Mammary epithelial cell (primary cell): ENCODE results near the gene NTM.

Source experiments
- EZH2 ChIP-seq: IDR thresholded peaks from 2 replicates; pipeline ENCODE4 v1.6.1; 2012; ENCODE audit warnings: low read length, inconsistent platforms, borderline replicate concordance
- TF ChIP-seq, protein P1 (sequence below), 2 donors: IDR thresholded peaks in 1 of 2; conservative IDR thresholded peaks in 1 of 2; 2 replicates each; pipeline ENCODE4 v1.5.1; 2011 to 2012; ENCODE audit warnings: inconsistent platforms in 2 of 2, low read length in 2 of 2, mild to moderate bottlenecking in 2 of 2, control low read depth in 1 of 2, low read depth in 1 of 2; ENCODE audit not compliant: insufficient read depth in 1 of 2; ENCODE audit errors: extremely low read depth in 1 of 2

DNA sequence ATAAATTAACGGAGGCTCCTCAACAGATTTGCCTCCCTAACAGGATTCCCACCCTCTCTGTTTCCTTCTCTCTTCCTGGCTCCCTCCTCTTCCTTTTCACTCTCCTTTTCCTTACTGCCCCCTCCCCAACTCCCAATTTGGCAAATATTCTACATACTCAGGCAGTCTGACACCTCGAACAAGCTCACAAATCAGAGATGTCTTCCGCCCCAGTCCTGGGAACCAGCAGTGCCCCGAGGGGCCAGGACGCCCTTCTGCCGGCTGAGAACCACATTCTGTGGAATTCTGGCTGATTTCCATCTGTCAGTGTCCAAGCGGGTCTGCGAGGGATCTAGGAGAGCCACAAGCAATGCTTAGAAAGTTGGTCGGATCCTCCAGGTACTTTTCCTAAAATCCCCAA, 94.0 kb downstream of the NTM start:
- TF ChIP-seq, protein P1, sequence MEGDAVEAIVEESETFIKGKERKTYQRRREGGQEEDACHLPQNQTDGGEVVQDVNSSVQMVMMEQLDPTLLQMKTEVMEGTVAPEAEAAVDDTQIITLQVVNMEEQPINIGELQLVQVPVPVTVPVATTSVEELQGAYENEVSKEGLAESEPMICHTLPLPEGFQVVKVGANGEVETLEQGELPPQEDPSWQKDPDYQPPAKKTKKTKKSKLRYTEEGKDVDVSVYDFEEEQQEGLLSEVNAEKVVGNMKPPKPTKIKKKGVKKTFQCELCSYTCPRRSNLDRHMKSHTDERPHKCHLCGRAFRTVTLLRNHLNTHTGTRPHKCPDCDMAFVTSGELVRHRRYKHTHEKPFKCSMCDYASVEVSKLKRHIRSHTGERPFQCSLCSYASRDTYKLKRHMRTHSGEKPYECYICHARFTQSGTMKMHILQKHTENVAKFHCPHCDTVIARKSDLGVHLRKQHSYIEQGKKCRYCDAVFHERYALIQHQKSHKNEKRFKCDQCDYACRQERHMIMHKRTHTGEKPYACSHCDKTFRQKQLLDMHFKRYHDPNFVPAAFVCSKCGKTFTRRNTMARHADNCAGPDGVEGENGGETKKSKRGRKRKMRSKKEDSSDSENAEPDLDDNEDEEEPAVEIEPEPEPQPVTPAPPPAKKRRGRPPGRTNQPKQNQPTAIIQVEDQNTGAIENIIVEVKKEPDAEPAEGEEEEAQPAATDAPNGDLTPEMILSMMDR (conservative IDR thresholded peaks at IDR 0.05 in 1 of 2, IDR thresholded peaks at IDR 0.05 in 1 of 2; ENCODE audit: extremely low read depth in 1 of 2, insufficient read depth in 1 of 2, low read depth in 1 of 2, low read length in 2 of 2): no peak
- TF ChIP-seq EZH2: no peak
